Peyer's patch (tissue), 4 donors: ENCODE data around the gene NECAB3. TPM values are rescaled to one million over a fixed set of nuclear protein-coding genes. Genes with fewer than 3 reads are reported as not detected.

Experiments used
- DNase-seq, 3 donors: peaks; one replicate each; pipeline ENCODE4 v3.0.0-alpha.2; 2017 to 2019
- H3K27ac ChIP-seq, 4 donors: fragments of 200-600 bp; sonication (generic); one replicate each; pipeline ENCODE4 v1.5.1; 2016 to 2019
- H3K27me3 ChIP-seq, 2 donors: fragments of 200-600 bp; sonication (generic); one replicate each; pipeline ENCODE4 v1.5.1; 2019
- H3K36me3 ChIP-seq, 3 donors: fragments of 200-600 bp; sonication (generic); one replicate each; pipeline ENCODE4 v1.5.1; 2016 to 2019
- H3K4me1 ChIP-seq, 4 donors: fragments of 200-600 bp; sonication (generic); one replicate each; pipeline ENCODE4 v1.5.1; 2016 to 2019
- H3K4me3 ChIP-seq, 4 donors: fragments of 200-600 bp; sonication (generic); 1 replicate in 3 of 4; 2 replicates in 1 of 4; pipeline ENCODE4 v1.5.1; 2016 to 2019; ENCODE audit warnings: mild to moderate bottlenecking in 1 of 4
- H3K9me3 ChIP-seq, 4 donors: fragments of 200-600 bp; sonication (generic); one replicate each; pipeline ENCODE4 v1.5.1; 2016 to 2019; ENCODE audit warnings: mild to moderate bottlenecking in 1 of 4
- CTCF ChIP-seq, 6 experiments: fragments of 450-650 bp in 4 of 6; fragments of 200-600 bp in 2 of 6; sonication (generic) in 1 of 6; IDR thresholded peaks; one replicate each; pipeline ENCODE4 v1.5.1; 2017 to 2019; ENCODE audit warnings: antibody characterized with exemption in 6 of 6, mild to moderate bottlenecking in 3 of 6, moderate library complexity in 1 of 6
- POLR2A ChIP-seq, 2 donors: fragments of 450-650 bp; IDR thresholded peaks; one replicate each; pipeline ENCODE4 v1.5.1; 2017; ENCODE audit warnings: antibody characterized with exemption in 2 of 2, mild to moderate bottlenecking in 2 of 2, moderate library complexity in 2 of 2
- total RNA-seq, 4 donors: library from RNA; depleted of rRNA; stranded (reverse); fragments of >200 nt; gene quantifications; one replicate each; pipeline ENCODE4 v1.1.0, GENCODE V29; 2016

Gene NECAB3, protein sequence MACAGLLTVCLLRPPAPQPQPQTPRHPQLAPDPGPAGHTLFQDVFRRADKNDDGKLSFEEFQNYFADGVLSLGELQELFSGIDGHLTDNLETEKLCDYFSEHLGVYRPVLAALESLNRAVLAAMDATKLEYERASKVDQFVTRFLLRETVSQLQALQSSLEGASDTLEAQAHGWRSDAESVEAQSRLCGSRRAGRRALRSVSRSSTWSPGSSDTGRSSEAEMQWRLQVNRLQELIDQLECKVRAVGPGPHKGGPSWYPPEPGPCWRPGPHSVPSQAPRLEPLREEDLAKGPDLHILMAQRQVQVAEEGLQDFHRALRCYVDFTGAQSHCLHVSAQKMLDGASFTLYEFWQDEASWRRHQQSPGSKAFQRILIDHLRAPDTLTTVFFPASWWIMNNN
- total RNA-seq: 100 to 1,000 TPM in 3 of 4 donors, 10 to 100 TPM in 1; 77.1 to 146 (median 110) TPM

DNA sequence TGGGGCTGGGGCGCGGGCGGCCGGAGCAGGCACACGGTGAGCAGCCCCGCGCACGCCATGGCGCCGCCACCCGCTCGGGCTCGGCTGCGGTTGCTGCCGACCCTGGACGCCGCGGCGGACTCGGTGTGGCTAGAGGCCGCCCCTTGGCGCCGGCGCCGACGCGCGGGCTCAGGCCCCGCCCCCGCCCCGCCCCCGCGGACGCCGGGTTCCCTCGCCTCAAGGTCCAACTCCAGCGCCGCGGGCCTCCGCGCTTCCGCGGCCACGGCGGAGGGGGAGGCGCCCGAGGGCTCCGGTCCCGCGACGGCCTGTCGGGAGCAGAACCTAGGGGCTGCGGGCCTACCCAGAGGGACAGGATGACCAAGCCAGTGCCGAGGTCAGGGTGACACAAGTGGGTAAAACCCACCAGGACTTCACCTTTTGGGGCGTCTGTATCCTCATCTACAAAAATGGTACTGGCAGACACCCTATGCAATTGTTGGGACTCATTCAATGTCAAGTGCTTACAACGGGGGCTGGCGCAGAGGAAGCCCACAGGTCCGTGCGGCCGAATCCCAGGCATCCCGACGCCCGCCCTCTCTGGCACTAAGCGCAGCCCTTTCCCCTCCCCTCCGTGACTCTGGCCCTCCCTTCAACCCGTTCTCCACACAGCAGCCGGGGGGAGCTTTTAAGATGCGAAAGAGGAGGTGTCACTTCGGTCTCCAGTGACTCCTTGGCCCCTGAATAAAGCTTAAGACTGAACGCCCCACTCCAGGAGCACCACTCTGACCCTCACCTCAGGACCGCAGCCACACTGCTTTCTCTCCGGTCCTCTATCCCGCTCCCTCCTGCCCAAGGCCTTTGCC is at the start of gene NECAB3:
NECAB3 (minus strand) TSS at position 135 of the 842 bp plus-strand sequence; CDS start at position 59, 76 bp downstream.
- Histone ChIP-seq H3K27ac (peak within 1 kb of the TSS; percentile 82 to 90 (median 84)), H3K27me3 (no peaks in the 10 kb centered on the region), H3K9me3 (no peaks in the 10 kb centered on the region), H3K4me1 (peaks cover 0 to 39% (median 15%) of the 10 kb centered on the region in 4 donors), H3K36me3 (peaks cover 0 to 8% (median 0%) of the 10 kb centered on the region in 3 donors), H3K4me3 (peak within 1 kb of the TSS; percentile 81 to 93 (median 88))
- TF ChIP-seq POLR2A (IDR thresholded peaks at IDR 0.05): peak; percentile 50 to 56
- TF ChIP-seq CTCF (IDR thresholded peaks at IDR 0.05): no peak
- peak; percentile 71 to 93 (median 92) for DNase-seq

GRCh38 chr20:33721391-33722140 is 47.3 kb upstream of the NECAB3 start:
- Histone ChIP-seq H3K9me3 (no peaks in the 10 kb centered on the region), H3K36me3 (no peaks in the 10 kb centered on the region), H3K27me3 (no peaks in the 10 kb centered on the region), H3K27ac (no peak overlapping the region), H3K4me1 (peaks cover 0 to 18% (median 6%) of the 10 kb centered on the region in 4 donors), H3K4me3 (no peak overlapping the region)
- TF ChIP-seq POLR2A (IDR thresholded peaks at IDR 0.05): no peak
- TF ChIP-seq CTCF (IDR thresholded peaks at IDR 0.05): no peak
- no peak for DNase-seq

DNA sequence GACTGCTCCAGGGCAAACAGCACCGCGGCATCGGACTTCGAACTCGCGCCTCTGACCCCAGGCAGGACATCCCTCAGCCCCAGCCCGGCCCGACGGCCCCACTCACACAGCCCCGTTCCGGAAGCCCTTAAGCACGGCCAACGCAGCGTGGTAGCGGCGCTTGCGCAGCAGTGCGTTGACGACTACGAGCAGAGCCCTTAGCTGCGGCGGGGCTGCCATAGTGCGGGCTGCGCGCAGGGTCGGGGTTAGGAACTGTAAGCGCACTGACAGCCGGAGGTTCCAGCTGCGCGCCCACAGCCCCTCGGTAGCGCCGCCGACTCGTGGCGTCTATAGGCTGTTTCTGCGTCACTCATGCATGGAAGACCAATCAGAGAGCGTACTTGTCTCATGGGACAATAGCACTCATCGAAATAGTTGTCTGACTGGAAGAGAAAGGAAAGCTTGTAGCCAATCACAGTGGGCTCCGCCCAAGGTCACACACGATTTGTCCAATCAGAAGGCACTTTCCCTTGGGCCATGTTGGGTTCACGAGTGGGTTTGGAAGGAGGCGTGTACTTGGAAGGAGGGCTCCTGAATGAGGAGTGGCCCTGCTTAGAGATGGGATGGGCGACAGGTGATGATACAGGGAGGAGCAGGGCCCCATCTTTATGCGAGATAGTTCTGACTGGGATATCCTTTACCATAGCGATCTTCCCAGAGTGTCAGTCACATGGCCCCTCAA is 45.9 kb upstream of the NECAB3 start, which contains the start of gene PXMP4:
PXMP4 (minus strand) TSS at position 322 of the 721 bp plus-strand sequence; CDS start at position 219, 103 bp downstream.
- peak; percentile 87 to 95 (median 89) for DNase-seq
- Histone ChIP-seq H3K4me1 (peaks cover 0 to 18% (median 6%) of the 10 kb centered on the region in 4 donors), H3K4me3 (peak within 1 kb of the TSS; percentile 80 to 94 (median 90)), H3K27me3 (no peaks in the 10 kb centered on the region), H3K36me3 (peaks cover 0 to 4% (median 0%) of the 10 kb centered on the region in 3 donors), H3K27ac (peak within 1 kb of the TSS; percentile 72 to 86 (median 78)), H3K9me3 (no peaks in the 10 kb centered on the region)
- TF ChIP-seq CTCF (IDR thresholded peaks at IDR 0.05) (peak in 1 of 6 experiments; percentile 13), POLR2A (IDR thresholded peaks at IDR 0.05) (peak; percentile 47 to 51)

- no peak for TF ChIP-seq CTCF (IDR thresholded peaks at IDR 0.05)
- no peak for TF ChIP-seq POLR2A (IDR thresholded peaks at IDR 0.05)
- no peak for DNase-seq
- Histone ChIP-seq H3K4me1 (peaks cover 0 to 18% (median 6%) of the 10 kb centered on the region in 4 donors), H3K9me3 (no peaks in the 10 kb centered on the region), H3K27ac (peak overlapping the region; percentile 72 to 86 (median 78)), H3K27me3 (no peaks in the 10 kb centered on the region), H3K4me3 (peak overlapping the region; percentile 80 to 94 (median 90)), H3K36me3 (peaks cover 0 to 11% (median 0%) of the 10 kb centered on the region in 3 donors)
These were observed 45.2 kb upstream of the NECAB3 start for GRCh38 chr20:33719277-33719988.
